H1 (cell line): Measurements from ENCODE around the gene TTLL9. TPM values are rescaled to one million over a fixed set of nuclear protein-coding genes. Genes with fewer than 3 reads are reported as not detected.
"Not testable (repeated sequence)": the region's sequence is repeated elsewhere in the genome, so short reads cannot be mapped to it uniquely, and the experiment has no call there.

Experiments used
- CTCF ChIA-PET: fragments of 300-600 bp; sonication (Branson Sonifier 250); formaldehyde crosslinking; loops from one replicate; lab custom pipeline; 2021; ENCODE audit not compliant: partially characterized antibody; lab: Charles Lee
- POLR2A ChIA-PET: fragments of 300-600 bp; sonication (Branson Sonifier 250); formaldehyde crosslinking; loops from one replicate; lab custom pipeline; 2021; ENCODE audit warnings: inconsistent platforms; ENCODE audit not compliant: partially characterized antibody; lab: Charles Lee
- DNase-seq, 2 experiments: peaks; one replicate each; pipeline versions ENCODE4 v3.0.0 to v3.0.0-alpha.2; 2010 to 2022; ENCODE audit warnings: low spot score in 2 of 2, low read depth in 1 of 2, mixed read lengths in 1 of 2
- FAIRE-seq: peaks from 2 replicates; lab custom pipeline; 2011; peaks lifted over from hg19 to GRCh38; lab: Jason Lieb, UNC
- H2AFZ ChIP-seq: 2 replicates; pipeline ENCODE4 v1.8.1; 2012; ENCODE audit warnings: low read length, inconsistent platforms
- H2AK5ac ChIP-seq: 2 replicates; pipeline ENCODE4 v1.6.1; 2013; ENCODE audit warnings: low read depth, low read length
- H2BK120ac ChIP-seq: replicated peaks from 2 replicates; pipeline ENCODE3; 2013; ENCODE audit warnings: low read depth, low read length, inconsistent platforms
- H2BK12ac ChIP-seq: 2 replicates; pipeline ENCODE4 v1.6.1; 2013; ENCODE audit warnings: low read depth, low read length
- H2BK15ac ChIP-seq: 2 replicates; pipeline ENCODE4 v1.6.1; 2013; ENCODE audit warnings: low read length
- H2BK20ac ChIP-seq: 2 replicates; pipeline ENCODE4 v1.6.1; 2013; ENCODE audit warnings: low read length
- H2BK5ac ChIP-seq: 2 replicates; pipeline ENCODE4 v1.6.1; 2013; ENCODE audit warnings: low read depth, low read length
- H3K14ac ChIP-seq: 2 replicates; pipeline ENCODE4 v1.6.1; 2013; ENCODE audit warnings: inconsistent platforms; ENCODE audit not compliant: insufficient read length
- H3K18ac ChIP-seq: 2 replicates; pipeline ENCODE4 v1.6.1; 2013; ENCODE audit warnings: low read length; ENCODE audit errors: extremely low read depth
- H3K23ac ChIP-seq: 2 replicates; pipeline ENCODE4 v1.6.1; 2013; ENCODE audit warnings: inconsistent platforms; ENCODE audit not compliant: insufficient read length
- H3K23me2 ChIP-seq: 2 replicates; pipeline ENCODE4 v1.6.1; 2013; ENCODE audit warnings: low read depth, low read length
- H3K27ac ChIP-seq: 2 replicates; pipeline ENCODE4 v1.6.1; 2011; ENCODE audit warnings: low read depth, low read length, inconsistent platforms
- H3K27me3 ChIP-seq, 4 experiments: replicated peaks in 1 of 4; 1 replicate in 1 of 4; 2 replicates in 3 of 4; pipeline versions ENCODE4 v1.6.1 to v1.8.1; 2011 to 2013; ENCODE audit warnings: low read length in 3 of 4, mild to moderate bottlenecking in 3 of 4, inconsistent platforms in 2 of 4, mixed read lengths in 2 of 4, moderate library complexity in 1 of 4; ENCODE audit not compliant: control insufficient read depth in 3 of 4, insufficient read depth in 3 of 4; ENCODE audit errors: extremely low read depth in 1 of 4
- H3K36me3 ChIP-seq, 4 experiments: 2 replicates each; pipeline versions ENCODE4 v1.6.1 to v1.8.1; 2011 to 2013; ENCODE audit warnings: mild to moderate bottlenecking in 4 of 4, low read length in 3 of 4, moderate library complexity in 2 of 4, control low read depth in 1 of 4, inconsistent platforms in 1 of 4; ENCODE audit not compliant: insufficient read depth in 4 of 4, control insufficient read depth in 2 of 4
- H3K4ac ChIP-seq: replicated peaks from 2 replicates; pipeline ENCODE3; 2013; ENCODE audit warnings: low read length, low read depth, mixed read lengths, inconsistent platforms; ENCODE audit not compliant: insufficient read length
- H3K4me1 ChIP-seq, 4 experiments: replicated peaks in 1 of 4; 1 replicate in 1 of 4; 2 replicates in 3 of 4; pipeline versions ENCODE4 v1.6.1 to v1.8.1; 2011 to 2013; ENCODE audit warnings: low read length in 3 of 4, inconsistent platforms in 2 of 4, mixed read lengths in 1 of 4; ENCODE audit not compliant: insufficient read depth in 4 of 4, control insufficient read depth in 3 of 4
- H3K4me2 ChIP-seq, 2 experiments: 2 replicates each; pipeline versions ENCODE4 v1.6.1 to v1.8.1; 2011 to 2013; ENCODE audit warnings: low read depth in 2 of 2, low read length in 2 of 2, control low read depth in 1 of 2, inconsistent platforms in 1 of 2, mild to moderate bottlenecking in 1 of 2; ENCODE audit not compliant: insufficient read depth in 1 of 2
- H3K4me3 ChIP-seq, 4 experiments: fragments of 200-600, 300-600 bp in 1 of 4; sonication (generic), shearing (Covaris generic), sonication (Bioruptor Twin) in 1 of 4; 2 replicates each; pipeline versions ENCODE4 v1.5.1 to v1.8.1; 2011 to 2016; ENCODE audit warnings: low read length in 4 of 4, low read depth in 3 of 4, control low read depth in 2 of 4, inconsistent platforms in 2 of 4, mild to moderate bottlenecking in 2 of 4, mixed read lengths in 1 of 4, moderate library complexity in 1 of 4; ENCODE audit not compliant: insufficient read depth in 2 of 4; ENCODE audit errors: extremely low read depth in 1 of 4
- H3K56ac ChIP-seq: replicated peaks from 2 replicates; pipeline ENCODE3; 2013; ENCODE audit warnings: low read depth, mild to moderate bottlenecking, mixed read lengths, low read length, inconsistent platforms; ENCODE audit not compliant: insufficient read length
- H3K79me1 ChIP-seq: 2 replicates; pipeline ENCODE4 v1.6.1; 2013; ENCODE audit warnings: low read depth, low read length, control low read depth
- H3K79me2 ChIP-seq, 2 experiments: 2 replicates each; pipeline versions ENCODE4 v1.6.1 to v1.8.1; 2012 to 2013; ENCODE audit warnings: low read length in 2 of 2, mild to moderate bottlenecking in 2 of 2, inconsistent platforms in 1 of 2; ENCODE audit not compliant: insufficient read depth in 2 of 2, control insufficient read depth in 1 of 2
- H3K9ac ChIP-seq, 4 experiments: replicated peaks in 1 of 4; 1 replicate in 1 of 4; 2 replicates in 3 of 4; pipeline versions ENCODE4 v1.6.1 to v1.8.1; 2011 to 2013; ENCODE audit warnings: low read depth in 3 of 4, low read length in 3 of 4, control low read depth in 2 of 4, mild to moderate bottlenecking in 2 of 4, moderate library complexity in 2 of 4, inconsistent platforms in 1 of 4; ENCODE audit errors: extremely low read depth in 1 of 4
- H3K9me3 ChIP-seq, 2 experiments: 2 replicates each; pipeline versions ENCODE4 v1.6.1 to v1.8.1; 2012 to 2013; ENCODE audit warnings: mild to moderate bottlenecking in 2 of 2, moderate library complexity in 2 of 2, control low read depth in 1 of 2, inconsistent platforms in 1 of 2, low read depth in 1 of 2, low read length in 1 of 2, mixed read lengths in 1 of 2; ENCODE audit not compliant: insufficient read depth in 2 of 2
- H4K20me1 ChIP-seq, 2 experiments: replicated peaks in 1 of 2; 2 replicates each; pipeline versions ENCODE3 to v1.8.1; 2011 to 2013; ENCODE audit warnings: inconsistent platforms in 2 of 2, low read length in 2 of 2, mild to moderate bottlenecking in 1 of 2; ENCODE audit not compliant: insufficient read depth in 2 of 2, control insufficient read depth in 1 of 2
- H4K5ac ChIP-seq: 2 replicates; pipeline ENCODE4 v1.6.1; 2013; ENCODE audit warnings: low read length, low read depth, mixed read lengths, inconsistent platforms; ENCODE audit not compliant: insufficient read length
- H4K8ac ChIP-seq: 2 replicates; pipeline ENCODE4 v1.8.0; 2013; ENCODE audit warnings: mild to moderate bottlenecking, moderate library complexity, low read length, inconsistent platforms; ENCODE audit not compliant: insufficient read depth; ENCODE audit errors: extremely low read depth
- H4K91ac ChIP-seq: replicated peaks from 2 replicates; pipeline ENCODE3; 2013; ENCODE audit warnings: low read length, mixed read lengths, inconsistent platforms; ENCODE audit not compliant: insufficient read length
- WGBS, 2 experiments: shearing (Covaris generic) in 1 of 2; methylation state at CpG; one replicate each; pipeline versions ENCODE4 v1.1.6 to v1.1.7; 2013 to 2015; ENCODE audit warnings: low lambda C conversion rate in 2 of 2, mixed read lengths in 2 of 2, inconsistent platforms in 1 of 2, low coverage in 1 of 2, missing lambda C conversion rate in 1 of 2; ENCODE audit not compliant: insufficient replicate concordance in 2 of 2, insufficient coverage in 1 of 2, insufficient read length in 1 of 2; ENCODE audit errors: extremely low coverage in 1 of 2, missing lambda C conversion rate in 1 of 2; 5-methylcytosine and 5-hydroxymethylcytosine counted together
- polyA plus RNA-seq, 7 experiments: library from polyadenylated mRNA; depleted of rRNA in 3 of 7; stranded (reverse) in 5 of 7; unstranded in 2 of 7; fragments of >200 nt in 5 of 7; fragments of 200-250 nt in 2 of 7; gene quantifications; 1 replicate in 5 of 7; 2 replicates in 1 of 7; 4 replicates in 1 of 7; pipeline versions ENCODE4 v1.2.1 to v1.2.3, GENCODE V29; 2011 to 2013; ENCODE audit warnings: missing spikeins in 2 of 7, mixed read lengths in 2 of 7
- total RNA-seq: library from RNA; stranded (reverse); fragmentation: NEBNext Ultra II Directional; extraction: Animal tissue kit (Norgen Biotek cat#: 25700); gene quantifications from 2 replicates; pipeline ENCODE4 v1.2.1, GENCODE V29; 2021

Gene TTLL9
- total and polyA plus RNA-seq, 2 of the 8 experiments (the other 6 are each of a cell fraction or from before 2014, with no cell fraction given), result 0.06 TPM; not detected in 1

DNA sequence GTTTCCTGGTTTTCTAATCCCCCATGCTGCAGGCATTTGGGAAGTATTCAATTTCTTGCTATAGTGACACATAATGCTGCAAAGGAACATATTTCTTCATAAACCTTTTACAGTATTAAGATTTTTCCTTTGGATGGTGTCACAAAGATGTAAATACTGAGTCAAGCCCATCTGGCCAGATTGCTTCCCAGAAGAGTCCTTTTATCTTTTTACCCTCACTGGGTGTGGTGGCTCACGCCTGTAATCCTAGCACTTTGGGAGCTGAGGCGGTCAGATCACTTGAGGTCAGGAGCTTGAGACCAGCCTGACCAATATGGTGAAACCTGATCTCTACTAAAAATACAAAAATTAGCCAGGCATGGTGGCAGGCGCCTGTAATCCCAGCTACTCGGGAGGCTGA is 59.2 kb downstream of the TTLL9 start:
- H3K4me2 ChIP-seq, H2BK5ac ChIP-seq, H4K5ac ChIP-seq, H2BK120ac ChIP-seq, DNase-seq, H4K20me1 ChIP-seq, H2BK20ac ChIP-seq, H3K79me1 ChIP-seq, H3K18ac ChIP-seq, H2BK15ac ChIP-seq, H4K91ac ChIP-seq, H3K36me3 ChIP-seq, H3K9ac ChIP-seq, H3K56ac ChIP-seq, H3K23me2 ChIP-seq, H2BK12ac ChIP-seq, H3K4me3 ChIP-seq, H2AFZ ChIP-seq, H3K4me1 ChIP-seq, H3K27me3 ChIP-seq, H4K8ac ChIP-seq, H3K23ac ChIP-seq, H3K4ac ChIP-seq, FAIRE-seq, H2AK5ac ChIP-seq, H3K14ac ChIP-seq, H3K27ac ChIP-seq, H3K9me3 ChIP-seq, H3K79me2 ChIP-seq: not testable (repeated sequence)
- CTCF ChIA-PET, result interaction anchor here (0.6 to 1.6 kb wide), 2 partner anchors 106 to 239 kb away, joined by 3 read pairs; no protein-coding TSS in a partner anchor
- WGBS, 2 experiments, result 89% methylated on average over 4 of the region's 4 CpGs; no CpG with 5 or more reads in 1 of the 2 experiments
- POLR2A ChIA-PET, result interaction anchor here (1.7 kb wide), 1 partner anchor 10 kb away, joined by 6 read pairs; no protein-coding TSS in a partner anchor
